Kidney epithelial cell (primary cell): Measurements from ENCODE around the gene ISLR. TPM values are rescaled to one million over a fixed set of nuclear protein-coding genes. Genes with fewer than 3 reads are reported as not detected.

Experiments
- DNase-seq: peaks from one replicate; pipeline ENCODE4 v3.0.0-alpha.2; 2010; ENCODE audit warnings: low read depth
- H3K27me3 ChIP-seq: 2 replicates; pipeline ENCODE4 v1.6.0; 2011; ENCODE audit warnings: low read length; ENCODE audit not compliant: control insufficient read depth, insufficient read depth
- H3K36me3 ChIP-seq: 2 replicates; pipeline ENCODE4 v1.5.1; 2011; ENCODE audit warnings: low read length; ENCODE audit not compliant: control insufficient read depth, insufficient read depth
- H3K4me3 ChIP-seq: 2 replicates; pipeline ENCODE4 v1.5.1; 2011; ENCODE audit warnings: low read depth, mild to moderate bottlenecking, control low read depth, low read length
- total RNA-seq: library from RNA; depleted of rRNA; stranded (reverse); fragments of >200 nt; gene quantifications from 2 replicates; pipeline ENCODE4 v1.2.3, GENCODE V29; 2015
- TF ChIP-seq, protein P1 (sequence below): IDR thresholded peaks from 2 replicates; pipeline ENCODE4 v1.5.1; 2011; ENCODE audit warnings: mild to moderate bottlenecking, moderate library complexity, low read length, control low read depth, inconsistent platforms; ENCODE audit not compliant: insufficient read depth, poor library complexity, severe bottlenecking

Gene ISLR
- total RNA-seq, 1 donor from 2014 or later = 0.25 TPM

DNA sequence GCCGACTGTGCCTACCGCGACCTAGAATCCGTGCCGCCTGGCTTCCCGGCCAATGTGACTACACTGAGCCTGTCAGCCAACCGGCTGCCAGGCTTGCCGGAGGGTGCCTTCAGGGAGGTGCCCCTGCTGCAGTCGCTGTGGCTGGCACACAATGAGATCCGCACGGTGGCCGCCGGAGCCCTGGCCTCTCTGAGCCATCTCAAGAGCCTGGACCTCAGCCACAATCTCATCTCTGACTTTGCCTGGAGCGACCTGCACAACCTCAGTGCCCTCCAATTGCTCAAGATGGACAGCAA is 1.4 kb downstream of the ISLR start:
- Histone ChIP-seq H3K36me3 (no peaks in the 10 kb centered on the region), H3K27me3 (peaks cover 3% of the 10 kb centered on the region), H3K4me3 (no peak overlapping the region)
- DNase-seq = no peak
- TF ChIP-seq, protein P1, sequence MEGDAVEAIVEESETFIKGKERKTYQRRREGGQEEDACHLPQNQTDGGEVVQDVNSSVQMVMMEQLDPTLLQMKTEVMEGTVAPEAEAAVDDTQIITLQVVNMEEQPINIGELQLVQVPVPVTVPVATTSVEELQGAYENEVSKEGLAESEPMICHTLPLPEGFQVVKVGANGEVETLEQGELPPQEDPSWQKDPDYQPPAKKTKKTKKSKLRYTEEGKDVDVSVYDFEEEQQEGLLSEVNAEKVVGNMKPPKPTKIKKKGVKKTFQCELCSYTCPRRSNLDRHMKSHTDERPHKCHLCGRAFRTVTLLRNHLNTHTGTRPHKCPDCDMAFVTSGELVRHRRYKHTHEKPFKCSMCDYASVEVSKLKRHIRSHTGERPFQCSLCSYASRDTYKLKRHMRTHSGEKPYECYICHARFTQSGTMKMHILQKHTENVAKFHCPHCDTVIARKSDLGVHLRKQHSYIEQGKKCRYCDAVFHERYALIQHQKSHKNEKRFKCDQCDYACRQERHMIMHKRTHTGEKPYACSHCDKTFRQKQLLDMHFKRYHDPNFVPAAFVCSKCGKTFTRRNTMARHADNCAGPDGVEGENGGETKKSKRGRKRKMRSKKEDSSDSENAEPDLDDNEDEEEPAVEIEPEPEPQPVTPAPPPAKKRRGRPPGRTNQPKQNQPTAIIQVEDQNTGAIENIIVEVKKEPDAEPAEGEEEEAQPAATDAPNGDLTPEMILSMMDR = no peak

DNA sequence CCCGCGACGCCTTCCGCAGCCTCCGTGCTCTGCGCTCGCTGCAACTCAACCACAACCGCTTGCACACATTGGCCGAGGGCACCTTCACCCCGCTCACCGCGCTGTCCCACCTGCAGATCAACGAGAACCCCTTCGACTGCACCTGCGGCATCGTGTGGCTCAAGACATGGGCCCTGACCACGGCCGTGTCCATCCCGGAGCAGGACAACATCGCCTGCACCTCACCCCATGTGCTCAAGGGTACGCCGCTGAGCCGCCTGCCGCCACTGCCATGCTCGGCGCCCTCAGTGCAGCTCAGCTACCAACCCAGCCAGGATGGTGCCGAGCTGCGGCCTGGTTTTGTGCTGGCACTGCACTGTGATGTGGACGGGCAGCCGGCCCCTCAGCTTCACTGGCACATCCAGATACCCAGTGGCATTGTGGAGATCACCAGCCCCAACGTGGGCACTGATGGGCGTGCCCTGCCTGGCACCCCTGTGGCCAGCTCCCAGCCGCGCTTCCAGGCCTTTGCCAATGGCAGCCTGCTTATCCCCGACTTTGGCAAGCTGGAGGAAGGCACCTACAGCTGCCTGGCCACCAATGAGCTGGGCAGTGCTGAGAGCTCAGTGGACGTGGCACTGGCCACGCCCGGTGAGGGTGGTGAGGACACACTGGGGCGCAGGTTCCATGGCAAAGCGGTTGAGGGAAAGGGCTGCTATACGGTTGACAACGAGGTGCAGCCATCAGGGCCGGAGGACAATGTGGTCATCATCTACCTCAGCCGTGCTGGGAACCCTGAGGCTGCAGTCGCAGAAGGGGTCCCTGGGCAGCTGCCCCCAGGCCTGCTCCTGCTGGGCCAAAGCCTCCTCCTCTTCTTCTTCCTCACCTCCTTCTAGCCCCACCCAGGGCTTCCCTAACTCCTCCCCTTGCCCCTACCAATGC is 2.0 kb downstream of the ISLR start:
- TF ChIP-seq, protein P1 = no peak
- H3K4me3 ChIP-seq = no peak overlapping the region
- peaks cover 3% of the 10 kb centered on the region for H3K27me3 ChIP-seq
- no peak for DNase-seq
- no peaks in the 10 kb centered on the region for H3K36me3 ChIP-seq

DNA sequence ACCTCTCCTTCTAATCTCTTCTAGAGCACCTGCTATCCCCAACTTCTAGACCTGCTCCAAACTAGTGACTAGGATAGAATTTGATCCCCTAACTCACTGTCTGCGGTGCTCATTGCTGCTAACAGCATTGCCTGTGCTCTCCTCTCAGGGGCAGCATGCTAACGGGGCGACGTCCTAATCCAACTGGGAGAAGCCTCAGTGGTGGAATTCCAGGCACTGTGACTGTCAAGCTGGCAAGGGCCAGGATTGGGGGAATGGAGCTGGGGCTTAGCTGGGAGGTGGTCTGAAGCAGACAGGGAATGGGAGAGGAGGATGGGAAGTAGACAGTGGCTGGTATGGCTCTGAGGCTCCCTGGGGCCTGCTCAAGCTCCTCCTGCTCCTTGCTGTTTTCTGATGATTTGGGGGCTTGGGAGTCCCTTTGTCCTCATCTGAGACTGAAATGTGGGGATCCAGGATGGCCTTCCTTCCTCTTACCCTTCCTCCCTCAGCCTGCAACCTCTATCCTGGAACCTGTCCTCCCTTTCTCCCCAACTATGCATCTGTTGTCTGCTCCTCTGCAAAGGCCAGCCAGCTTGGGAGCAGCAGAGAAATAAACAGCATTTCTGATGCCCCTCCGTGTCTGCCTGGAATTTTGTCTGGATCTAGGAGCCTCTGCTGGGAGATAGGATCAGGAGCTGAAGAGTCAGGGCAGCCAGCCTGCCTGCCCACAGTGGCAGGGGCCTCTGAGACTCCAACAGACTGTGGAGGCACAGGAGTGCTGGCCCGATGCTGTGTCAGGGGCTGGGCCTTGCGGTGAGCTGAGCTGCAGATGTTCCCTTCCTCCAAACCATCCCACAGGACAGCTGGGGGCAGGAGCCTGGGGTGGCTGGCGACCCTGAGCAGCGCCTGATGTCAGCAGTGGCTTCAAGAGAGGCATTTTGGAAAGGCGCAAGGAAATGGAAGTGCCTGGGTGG is 3.0 kb downstream of the ISLR start:
- no peaks in the 10 kb centered on the region for H3K36me3 ChIP-seq
- no peaks in the 10 kb centered on the region for H3K27me3 ChIP-seq
- no peak overlapping the region for H3K4me3 ChIP-seq
- TF ChIP-seq, protein P1 = no peak
- no peak for DNase-seq

DNA sequence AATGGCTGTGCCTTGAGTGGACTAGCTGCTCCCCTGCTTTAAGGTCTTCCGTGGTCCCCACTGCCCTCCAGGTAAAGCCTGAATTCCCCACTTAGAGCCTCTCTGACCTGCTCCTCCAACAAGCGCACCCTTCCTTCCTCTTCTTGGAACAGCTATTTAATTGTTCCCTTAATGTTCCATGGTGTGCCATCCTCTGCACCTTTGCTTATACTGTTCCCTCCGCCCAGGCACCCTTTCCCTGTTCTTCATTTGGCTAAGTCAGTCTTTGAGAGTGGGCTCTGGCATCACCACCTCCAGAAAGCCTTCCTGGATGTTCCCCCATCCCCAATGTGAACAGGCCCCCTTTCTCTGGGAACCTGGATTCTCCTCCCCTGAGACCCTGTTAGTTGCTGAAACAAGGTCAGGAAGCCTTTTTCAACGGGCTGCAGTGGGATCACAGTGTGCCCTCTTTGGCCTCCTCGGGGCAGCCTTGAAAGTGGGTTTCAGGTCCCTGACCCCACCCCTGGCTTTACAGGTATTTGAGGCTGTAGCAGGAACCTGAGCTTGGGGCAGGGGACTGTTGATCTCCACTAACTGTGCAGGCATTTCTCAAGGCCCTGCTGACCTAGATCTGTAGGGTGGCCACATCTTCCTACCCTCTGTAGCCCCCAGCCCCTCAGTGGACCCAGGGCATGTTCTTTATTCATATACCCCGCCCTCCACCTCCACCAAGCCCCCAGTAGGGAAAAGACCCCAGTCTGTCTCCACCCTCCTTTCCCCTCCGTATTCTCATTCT is 5.0 kb downstream of the ISLR start:
- TF ChIP-seq, protein P1 = no peak
- no peaks in the 10 kb centered on the region for H3K36me3 ChIP-seq
- H3K4me3 ChIP-seq = no peak overlapping the region
- H3K27me3 ChIP-seq = no peaks in the 10 kb centered on the region
- DNase-seq = no peak

- TF ChIP-seq, protein P1 = no peak
- no peak overlapping the region for H3K4me3 ChIP-seq
- H3K36me3 ChIP-seq = no peaks in the 10 kb centered on the region
- H3K27me3 ChIP-seq = no peaks in the 10 kb centered on the region
- DNase-seq = no peak
Observed at GRCh38 chr15:74179101-74179841, 5.8 kb downstream of the ISLR start.
